PFSK-1 (cell line): Measurements from ENCODE around the gene PADI1.

Experiments used
- POLR2AphosphoS5 ChIP-seq: IDR thresholded peaks from 2 replicates; pipeline ENCODE4 v1.6.1; 2012; ENCODE audit warnings: low read depth, mild to moderate bottlenecking, control low read depth, low read length, moderate library complexity
- SIN3A ChIP-seq: IDR thresholded peaks from 2 replicates; pipeline ENCODE4 v1.6.1; 2012; ENCODE audit warnings: mild to moderate bottlenecking, low read length, moderate library complexity, borderline replicate concordance; ENCODE audit not compliant: insufficient read depth

DNA sequence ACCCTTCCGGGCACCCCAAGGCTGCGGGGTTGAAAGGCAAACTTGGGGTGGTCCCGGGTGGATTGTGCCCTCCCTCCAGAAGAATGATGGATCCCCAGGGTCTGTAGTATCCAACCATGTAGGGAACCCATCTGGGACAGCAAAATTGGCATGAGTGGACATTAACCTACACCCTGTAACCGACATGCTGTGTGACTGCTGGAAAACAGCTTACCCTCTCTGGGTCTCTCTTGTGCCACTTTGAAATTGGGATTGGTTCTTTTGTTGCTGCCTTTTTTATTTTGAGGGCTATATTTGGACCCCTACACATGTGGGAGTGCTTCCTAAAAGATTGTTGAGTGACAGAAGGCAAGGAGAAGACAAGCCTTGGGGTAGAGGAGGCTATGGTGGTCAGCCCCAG is 19.5 kb downstream of the PADI1 start:
- no peak for TF ChIP-seq SIN3A
- TF ChIP-seq POLR2AphosphoS5 = no peak
